Mammary epithelial cell (primary cell): ENCODE results near the gene TPBGL.

ENCODE experiments used
- EZH2 ChIP-seq: IDR thresholded peaks from 2 replicates; pipeline ENCODE4 v1.6.1; 2012; ENCODE audit warnings: low read length, inconsistent platforms, borderline replicate concordance
- TF ChIP-seq, protein P1 (sequence below), 2 donors: IDR thresholded peaks in 1 of 2; conservative IDR thresholded peaks in 1 of 2; 2 replicates each; pipeline ENCODE4 v1.5.1; 2011 to 2012; ENCODE audit warnings: inconsistent platforms in 2 of 2, low read length in 2 of 2, mild to moderate bottlenecking in 2 of 2, control low read depth in 1 of 2, low read depth in 1 of 2; ENCODE audit not compliant: insufficient read depth in 1 of 2; ENCODE audit errors: extremely low read depth in 1 of 2

DNA sequence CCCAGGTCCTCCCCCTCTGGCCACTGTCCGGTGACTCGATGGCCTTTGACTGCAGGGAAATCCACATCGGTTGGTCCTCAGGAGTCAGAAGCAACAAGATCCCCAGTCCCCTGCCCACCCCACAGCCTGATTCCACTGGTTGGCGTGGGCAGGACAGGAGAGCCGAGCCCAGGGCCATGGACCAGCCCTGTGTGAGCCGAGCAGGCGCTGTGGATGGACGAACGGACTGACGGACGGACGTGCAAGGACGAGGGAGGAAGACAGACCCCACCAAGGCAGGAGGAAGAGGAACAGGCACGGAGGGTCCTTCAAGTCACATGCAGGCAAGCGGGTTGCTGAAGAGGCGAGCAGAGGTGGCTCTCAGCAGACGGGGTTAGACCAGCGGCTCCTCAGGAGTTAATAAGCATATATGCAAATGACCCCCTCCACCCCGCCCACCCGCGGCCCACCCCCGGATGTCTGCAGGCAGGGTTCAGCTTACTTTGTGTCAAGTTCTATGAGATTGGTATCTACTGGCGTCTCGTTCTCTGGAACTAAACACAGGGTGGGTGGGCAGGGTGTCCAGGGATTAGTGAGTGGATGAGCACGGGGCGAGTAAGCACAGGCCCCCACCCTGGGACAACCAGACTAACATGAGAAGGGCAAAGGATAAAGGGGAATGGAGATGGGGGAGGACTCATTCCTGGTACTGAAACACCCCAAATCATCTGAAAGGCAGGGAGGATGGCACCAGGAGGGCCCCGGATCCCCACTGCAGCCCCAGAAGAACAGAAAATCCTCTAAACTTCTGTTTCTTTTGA is 26.8 kb downstream of the TPBGL start:
- TF ChIP-seq, protein P1, sequence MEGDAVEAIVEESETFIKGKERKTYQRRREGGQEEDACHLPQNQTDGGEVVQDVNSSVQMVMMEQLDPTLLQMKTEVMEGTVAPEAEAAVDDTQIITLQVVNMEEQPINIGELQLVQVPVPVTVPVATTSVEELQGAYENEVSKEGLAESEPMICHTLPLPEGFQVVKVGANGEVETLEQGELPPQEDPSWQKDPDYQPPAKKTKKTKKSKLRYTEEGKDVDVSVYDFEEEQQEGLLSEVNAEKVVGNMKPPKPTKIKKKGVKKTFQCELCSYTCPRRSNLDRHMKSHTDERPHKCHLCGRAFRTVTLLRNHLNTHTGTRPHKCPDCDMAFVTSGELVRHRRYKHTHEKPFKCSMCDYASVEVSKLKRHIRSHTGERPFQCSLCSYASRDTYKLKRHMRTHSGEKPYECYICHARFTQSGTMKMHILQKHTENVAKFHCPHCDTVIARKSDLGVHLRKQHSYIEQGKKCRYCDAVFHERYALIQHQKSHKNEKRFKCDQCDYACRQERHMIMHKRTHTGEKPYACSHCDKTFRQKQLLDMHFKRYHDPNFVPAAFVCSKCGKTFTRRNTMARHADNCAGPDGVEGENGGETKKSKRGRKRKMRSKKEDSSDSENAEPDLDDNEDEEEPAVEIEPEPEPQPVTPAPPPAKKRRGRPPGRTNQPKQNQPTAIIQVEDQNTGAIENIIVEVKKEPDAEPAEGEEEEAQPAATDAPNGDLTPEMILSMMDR (conservative IDR thresholded peaks at IDR 0.05 in 1 of 2, IDR thresholded peaks at IDR 0.05 in 1 of 2; ENCODE audit: extremely low read depth in 1 of 2, insufficient read depth in 1 of 2, low read depth in 1 of 2, low read length in 2 of 2) = no peak
- no peak for TF ChIP-seq EZH2
